GM13977 (cell line): ENCODE results near the gene LSM11.

Experiments
- DNase-seq: peaks from one replicate; pipeline ENCODE4 v3.0.0; 2012; ENCODE audit warnings: low spot score
- in situ Hi-C: fragments of 300-500 bp; cut with MboI; formaldehyde crosslinking; loops from one replicate; pipeline ENCODE4 v1.12.0; 2022; ENCODE audit warnings: low sequenced_read_pairs, low pct_unique_long_range_greater_than_20kb, mixed read lengths, inconsistent platforms; ENCODE audit not compliant: unreplicated experiment
- TF ChIP-seq, protein P1 (sequence below): IDR thresholded peaks from 2 replicates; pipeline ENCODE4 v1.5.1; 2012; ENCODE audit warnings: mild to moderate bottlenecking, control low read depth; ENCODE audit not compliant: insufficient read depth; ENCODE audit errors: extremely low read depth, missing control alignments

LSM11 gene

DNA sequence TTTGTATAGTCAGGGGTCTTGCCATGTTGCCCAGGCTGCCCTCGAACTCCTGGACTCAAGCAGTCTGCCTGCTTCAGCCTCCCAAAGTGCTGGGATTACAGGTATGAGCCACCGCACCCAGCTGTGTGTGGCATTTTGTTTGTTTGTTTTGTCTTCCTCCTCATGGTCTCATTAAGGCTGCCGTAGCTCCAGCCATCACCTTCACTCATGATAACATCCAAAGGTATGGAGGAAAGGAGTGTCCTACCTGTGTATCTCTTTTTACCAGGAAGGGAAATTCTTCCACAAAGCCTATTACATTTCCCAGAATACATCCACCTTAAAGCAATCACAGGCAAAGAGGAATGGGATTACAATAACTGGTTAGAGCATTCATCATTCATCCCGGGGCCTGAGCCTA, 27.2 kb downstream of the LSM11 start:
- TF ChIP-seq, protein P1, sequence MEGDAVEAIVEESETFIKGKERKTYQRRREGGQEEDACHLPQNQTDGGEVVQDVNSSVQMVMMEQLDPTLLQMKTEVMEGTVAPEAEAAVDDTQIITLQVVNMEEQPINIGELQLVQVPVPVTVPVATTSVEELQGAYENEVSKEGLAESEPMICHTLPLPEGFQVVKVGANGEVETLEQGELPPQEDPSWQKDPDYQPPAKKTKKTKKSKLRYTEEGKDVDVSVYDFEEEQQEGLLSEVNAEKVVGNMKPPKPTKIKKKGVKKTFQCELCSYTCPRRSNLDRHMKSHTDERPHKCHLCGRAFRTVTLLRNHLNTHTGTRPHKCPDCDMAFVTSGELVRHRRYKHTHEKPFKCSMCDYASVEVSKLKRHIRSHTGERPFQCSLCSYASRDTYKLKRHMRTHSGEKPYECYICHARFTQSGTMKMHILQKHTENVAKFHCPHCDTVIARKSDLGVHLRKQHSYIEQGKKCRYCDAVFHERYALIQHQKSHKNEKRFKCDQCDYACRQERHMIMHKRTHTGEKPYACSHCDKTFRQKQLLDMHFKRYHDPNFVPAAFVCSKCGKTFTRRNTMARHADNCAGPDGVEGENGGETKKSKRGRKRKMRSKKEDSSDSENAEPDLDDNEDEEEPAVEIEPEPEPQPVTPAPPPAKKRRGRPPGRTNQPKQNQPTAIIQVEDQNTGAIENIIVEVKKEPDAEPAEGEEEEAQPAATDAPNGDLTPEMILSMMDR, result no peak
- no peak for DNase-seq
- in situ Hi-C loops, result no loop called here

DNA sequence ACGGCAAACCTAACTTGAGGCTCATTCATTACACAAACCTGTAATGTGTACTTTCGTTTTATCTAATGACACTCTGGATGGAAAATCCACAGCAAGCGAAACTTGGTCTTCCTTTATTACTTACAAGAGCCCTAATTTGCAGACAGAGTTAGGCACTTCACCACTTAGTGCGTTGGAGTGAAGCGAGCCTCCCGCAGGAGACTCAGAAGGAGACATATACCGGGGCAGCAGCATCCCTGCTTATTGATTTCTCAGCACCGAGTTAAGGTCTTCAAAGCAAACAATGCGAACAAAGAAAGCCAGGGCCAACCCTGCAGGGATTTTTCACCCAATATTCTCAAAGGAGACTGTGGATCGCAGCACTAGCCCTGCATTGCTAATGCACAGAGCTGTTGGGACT, 28.6 kb downstream of the LSM11 start:
- TF ChIP-seq, protein P1, result no peak
- in situ Hi-C loops, result no loop called here
- no peak for DNase-seq

- DNase-seq, result no peak
- in situ Hi-C loops, result no loop called here
- TF ChIP-seq, protein P1, result no peak
Measured at GRCh38 chr5:157778121-157778805, 34.8 kb downstream of the LSM11 start.

DNA sequence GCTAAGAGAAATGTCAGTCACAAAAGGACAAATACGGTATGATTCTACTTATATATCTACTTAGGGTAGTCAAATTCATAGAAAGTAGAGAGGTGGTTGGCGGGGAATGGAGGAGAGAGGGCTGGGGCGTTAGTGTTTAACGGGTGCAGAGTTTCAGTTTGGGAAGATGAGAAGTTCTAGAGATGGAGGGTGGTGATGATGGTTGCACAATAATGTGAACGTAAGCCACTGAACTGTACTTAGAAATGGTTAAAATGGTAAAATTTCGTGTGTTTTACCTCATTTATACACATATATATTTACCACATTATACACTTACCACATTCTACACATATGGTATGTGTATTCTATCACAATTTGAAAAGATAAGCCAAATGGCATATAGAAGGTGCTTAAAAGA, 35.7 kb downstream of the LSM11 start:
- TF ChIP-seq, protein P1, result no peak
- in situ Hi-C loops, result no loop called here
- no peak for DNase-seq

- DNase-seq, result no peak
- in situ Hi-C loops, result no loop called here
- TF ChIP-seq, protein P1, result no peak
Measured at GRCh38 chr5:157785801-157786200, 42.3 kb downstream of the LSM11 start.

- TF ChIP-seq, protein P1, result no peak
- in situ Hi-C loops, result no loop called here
- no peak for DNase-seq
Measured at GRCh38 chr5:157793301-157793700, 49.8 kb downstream of the LSM11 start.

GRCh38 chr5:157799578-157799977, 56.1 kb downstream of the LSM11 start:
- TF ChIP-seq, protein P1, result no peak
- in situ Hi-C loops, result no loop called here
- DNase-seq, result no peak
